Measurements from ENCODE around the gene PPP2CA.
A peak's percentile ranks its signal among the peaks of the same experiment; 100 is the strongest.

- TF ChIP-seq CTCF (IDR thresholded peaks at IDR 0.05 in 8 of 11, conservative IDR thresholded peaks at IDR 0.05 in 3 of 11) (peak in 1 of 11 experiments; percentile 13), POLR2A (IDR thresholded peaks at IDR 0.05) (peak; percentile 38 to 83 (median 70)), POLR2AphosphoS5 (IDR thresholded peaks at IDR 0.05) (peak; percentile 92 to 94 (median 92))
These were observed at the start of gene PPP2CA for GRCh38 chr5:134225780-134226440.

Data from spleen (tissue), 7 donors.